Thyroid gland (tissue), 4 donors: ENCODE results near the gene B4GALT6. TPM values are rescaled to one million over a fixed set of nuclear protein-coding genes. Genes with fewer than 3 reads are reported as not detected.

Experiments used
- DNase-seq, 2 donors: peaks; one replicate each; pipeline ENCODE4 v3.0.0-alpha.2; 2019
- H3K27ac ChIP-seq, 3 donors: fragments of 200-600 bp; sonication (generic); 1 replicate in 2 of 3; 2 replicates in 1 of 3; pipeline ENCODE4 v1.5.1; 2016 to 2019; ENCODE audit warnings: mild to moderate bottlenecking in 1 of 3, moderate library complexity in 1 of 3
- H3K27me3 ChIP-seq: fragments of 200-600 bp; sonication (generic); one replicate; pipeline ENCODE4 v1.5.1; 2019
- H3K36me3 ChIP-seq, 2 donors: fragments of 200-600 bp; sonication (generic); one replicate each; pipeline ENCODE4 v1.5.1; 2016 to 2019
- H3K4me1 ChIP-seq, 2 donors: fragments of 200-600 bp; sonication (generic); one replicate each; pipeline ENCODE4 v1.5.1; 2017 to 2019
- H3K4me3 ChIP-seq, 3 donors: fragments of 200-600 bp; sonication (generic); replicated peaks in 1 of 3; 1 replicate in 2 of 3; 2 replicates in 1 of 3; pipeline ENCODE4 v1.5.1; 2016; ENCODE audit warnings: mild to moderate bottlenecking in 1 of 3
- H3K9me3 ChIP-seq: fragments of 200-600 bp; sonication (generic); one replicate; pipeline ENCODE4 v1.5.1; 2017
- POLR2A ChIP-seq, 2 donors: fragments of 450-650 bp; IDR thresholded peaks; one replicate each; pipeline ENCODE4 v1.6.1; 2017; ENCODE audit warnings: antibody characterized with exemption in 2 of 2, mild to moderate bottlenecking in 2 of 2, moderate library complexity in 1 of 2
- WGBS, 2 donors: methylation state at CpG; one replicate each; pipeline ENCODE4 v1.1.5; 2017; 5-methylcytosine and 5-hydroxymethylcytosine counted together
- intact Hi-C: fragments of 100-400 bp; cut with DNase I; formaldehyde crosslinking; loops from one replicate; pipeline ENCODE4 v1.15.1; 2023
- total RNA-seq, 4 donors: library from RNA; depleted of rRNA; stranded (reverse); fragments of >200 nt; gene quantifications; one replicate each; pipeline ENCODE4 v1.2.3, GENCODE V29; 2016
- TF ChIP-seq, protein P1 (sequence below), 6 experiments: fragments of 200-600 bp in 3 of 6; fragments of 450-650 bp in 3 of 6; sonication (generic) in 3 of 6; IDR thresholded peaks; one replicate each; pipeline ENCODE4 v1.5.1; 2016 to 2019; ENCODE audit warnings: antibody characterized with exemption in 6 of 6, mild to moderate bottlenecking in 2 of 6, inconsistent platforms in 1 of 6, moderate library complexity in 1 of 6

The B4GALT6 gene
- total RNA-seq, 4 donors from 2014 or later, result 1.3 to 2.6 (median 2.5) TPM

DNA sequence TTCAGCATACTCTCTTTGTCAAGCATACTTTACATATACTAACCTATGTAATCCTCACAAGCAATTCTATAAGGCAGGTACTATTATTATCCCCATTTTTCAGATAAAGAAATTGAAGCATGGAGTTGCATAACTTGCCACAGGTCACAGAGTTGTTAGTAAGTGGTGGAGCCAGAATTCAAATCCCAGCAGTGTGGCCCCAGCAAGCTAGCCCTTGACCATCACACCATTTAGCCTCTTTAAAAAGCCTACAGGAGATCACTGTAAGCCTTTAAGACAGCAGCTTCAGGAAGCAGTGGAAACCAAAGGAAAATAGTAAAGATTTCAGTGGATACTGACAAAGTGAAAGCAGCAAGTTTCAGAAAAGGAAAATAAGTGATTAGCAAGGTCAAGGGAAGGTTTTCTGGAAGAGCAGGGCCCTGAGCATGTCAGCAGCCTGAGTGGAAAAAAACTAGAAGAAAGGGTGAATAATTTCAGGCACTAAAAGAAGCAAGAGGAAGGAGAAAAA, 11.7 kb downstream of the B4GALT6 start:
- H3K4me3 ChIP-seq, result no peak overlapping the region
- H3K36me3 ChIP-seq, result no peaks in the 10 kb centered on the region
- DNase-seq, result no peak
- TF ChIP-seq, protein P1, sequence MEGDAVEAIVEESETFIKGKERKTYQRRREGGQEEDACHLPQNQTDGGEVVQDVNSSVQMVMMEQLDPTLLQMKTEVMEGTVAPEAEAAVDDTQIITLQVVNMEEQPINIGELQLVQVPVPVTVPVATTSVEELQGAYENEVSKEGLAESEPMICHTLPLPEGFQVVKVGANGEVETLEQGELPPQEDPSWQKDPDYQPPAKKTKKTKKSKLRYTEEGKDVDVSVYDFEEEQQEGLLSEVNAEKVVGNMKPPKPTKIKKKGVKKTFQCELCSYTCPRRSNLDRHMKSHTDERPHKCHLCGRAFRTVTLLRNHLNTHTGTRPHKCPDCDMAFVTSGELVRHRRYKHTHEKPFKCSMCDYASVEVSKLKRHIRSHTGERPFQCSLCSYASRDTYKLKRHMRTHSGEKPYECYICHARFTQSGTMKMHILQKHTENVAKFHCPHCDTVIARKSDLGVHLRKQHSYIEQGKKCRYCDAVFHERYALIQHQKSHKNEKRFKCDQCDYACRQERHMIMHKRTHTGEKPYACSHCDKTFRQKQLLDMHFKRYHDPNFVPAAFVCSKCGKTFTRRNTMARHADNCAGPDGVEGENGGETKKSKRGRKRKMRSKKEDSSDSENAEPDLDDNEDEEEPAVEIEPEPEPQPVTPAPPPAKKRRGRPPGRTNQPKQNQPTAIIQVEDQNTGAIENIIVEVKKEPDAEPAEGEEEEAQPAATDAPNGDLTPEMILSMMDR (IDR thresholded peaks at IDR 0.05), result no peak
- TF ChIP-seq POLR2A (IDR thresholded peaks at IDR 0.05), result no peak
- no peaks in the 10 kb centered on the region for H3K4me1 ChIP-seq
- no peaks in the 10 kb centered on the region for H3K27me3 ChIP-seq
- H3K9me3 ChIP-seq, result no peaks in the 10 kb centered on the region
- intact Hi-C loops, result no loop called here
- no peak overlapping the region for H3K27ac ChIP-seq

DNA sequence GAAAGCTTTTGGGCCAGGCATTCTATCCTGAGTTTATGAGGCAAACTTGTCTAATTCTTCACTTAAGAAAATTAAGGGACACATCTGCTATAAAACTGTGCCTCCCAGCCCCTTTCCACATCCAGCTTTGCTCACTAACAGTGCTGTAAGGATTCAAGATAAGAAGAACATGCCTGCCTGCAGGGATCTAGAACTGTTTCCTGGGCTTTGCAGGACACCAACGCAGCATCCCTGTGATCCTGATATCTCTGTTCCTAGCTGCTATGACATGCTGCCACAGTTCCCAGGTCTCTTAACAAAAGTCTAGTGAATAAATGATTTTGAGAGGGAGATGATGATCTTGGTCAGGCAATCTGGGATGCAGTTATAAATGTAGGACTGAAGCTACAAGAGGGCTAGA, 12.4 kb downstream of the B4GALT6 start:
- no peak for DNase-seq
- H3K27ac ChIP-seq, result no peak overlapping the region
- WGBS, 2 donors, result 90 to 95% methylated on average over 1 of the region's 1 CpG
- no peaks in the 10 kb centered on the region for H3K9me3 ChIP-seq
- no peaks in the 10 kb centered on the region for H3K4me1 ChIP-seq
- no peaks in the 10 kb centered on the region for H3K36me3 ChIP-seq
- H3K4me3 ChIP-seq, result no peak overlapping the region
- intact Hi-C loops, result no loop called here
- H3K27me3 ChIP-seq, result no peaks in the 10 kb centered on the region
- TF ChIP-seq POLR2A (IDR thresholded peaks at IDR 0.05), result no peak
- TF ChIP-seq, protein P1 (IDR thresholded peaks at IDR 0.05), result no peak

DNA sequence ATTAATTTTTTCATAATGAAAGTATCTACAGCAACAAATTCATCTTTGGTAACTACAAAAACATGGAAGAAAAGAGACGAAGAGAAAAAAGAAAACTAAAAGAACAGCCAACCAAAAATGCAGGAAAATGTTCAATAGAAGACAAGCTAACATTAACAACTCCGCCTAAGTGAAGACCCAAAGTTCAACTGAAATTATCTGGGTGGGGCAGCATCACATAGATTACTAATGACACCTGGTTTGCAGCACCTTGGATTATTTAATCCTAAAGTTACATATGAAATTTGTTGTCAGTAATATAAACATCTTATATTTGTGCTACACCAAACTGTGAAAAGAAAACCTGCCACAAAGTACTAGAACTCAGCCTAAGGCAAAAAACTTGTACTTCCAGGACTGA, 14.8 kb downstream of the B4GALT6 start:
- no peak overlapping the region for H3K4me3 ChIP-seq
- no peaks in the 10 kb centered on the region for H3K36me3 ChIP-seq
- H3K9me3 ChIP-seq, result no peaks in the 10 kb centered on the region
- no peaks in the 10 kb centered on the region for H3K27me3 ChIP-seq
- intact Hi-C loops, result no loop called here
- WGBS, 2 donors, result 93 to 95% methylated on average over 2 of the region's 2 CpGs
- H3K4me1 ChIP-seq, result no peaks in the 10 kb centered on the region
- no peak for DNase-seq
- TF ChIP-seq, protein P1 (IDR thresholded peaks at IDR 0.05), result no peak
- TF ChIP-seq POLR2A (IDR thresholded peaks at IDR 0.05), result no peak
- no peak overlapping the region for H3K27ac ChIP-seq

DNA sequence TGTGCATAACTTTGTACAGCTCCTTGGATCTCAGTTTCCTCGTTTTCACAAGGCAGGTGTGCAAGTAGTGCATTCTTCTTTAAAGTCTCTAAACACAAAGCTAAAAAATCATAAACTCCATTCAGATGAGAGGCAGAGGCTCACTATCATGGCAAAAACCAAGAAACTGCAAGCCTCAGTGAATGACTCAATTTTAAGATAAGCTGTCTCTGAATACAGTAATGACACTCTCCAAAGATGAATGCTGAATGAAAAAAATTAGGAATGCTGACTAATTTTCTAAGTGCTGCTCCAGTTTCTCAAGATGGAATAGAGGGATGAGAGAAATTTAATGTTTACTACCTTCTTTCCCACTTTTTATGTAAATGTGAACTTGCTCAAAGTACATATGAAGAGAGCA, 17.2 kb downstream of the B4GALT6 start:
- no peaks in the 10 kb centered on the region for H3K36me3 ChIP-seq
- DNase-seq, result no peak
- no peak overlapping the region for H3K27ac ChIP-seq
- no peaks in the 10 kb centered on the region for H3K4me1 ChIP-seq
- 65 to 72% methylated on average over 1 of the region's 1 CpG for WGBS, 2 donors
- no peak overlapping the region for H3K4me3 ChIP-seq
- no peaks in the 10 kb centered on the region for H3K9me3 ChIP-seq
- intact Hi-C loops, result no loop called here
- no peaks in the 10 kb centered on the region for H3K27me3 ChIP-seq
- TF ChIP-seq, protein P1 (IDR thresholded peaks at IDR 0.05), result no peak
- TF ChIP-seq POLR2A (IDR thresholded peaks at IDR 0.05), result no peak

DNA sequence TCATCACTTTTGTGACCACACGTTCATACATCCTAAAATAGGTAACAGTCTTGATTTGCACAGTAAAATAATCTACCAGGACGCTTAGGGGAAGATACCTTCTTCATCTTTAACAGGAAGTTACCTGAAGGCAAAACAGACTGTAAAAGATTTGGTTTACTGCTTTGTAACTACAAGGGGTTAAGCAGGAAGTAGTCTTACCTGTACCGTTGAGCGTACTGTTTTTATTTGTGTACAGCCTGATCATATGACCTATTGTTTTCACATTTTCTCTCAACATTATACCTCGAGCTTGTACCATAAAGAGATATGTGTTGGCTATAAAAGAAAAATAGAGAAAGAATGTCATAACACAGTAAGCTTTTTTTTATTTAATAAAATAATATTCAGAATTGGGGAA, 18.3 kb downstream of the B4GALT6 start:
- no peaks in the 10 kb centered on the region for H3K4me1 ChIP-seq
- no peaks in the 10 kb centered on the region for H3K36me3 ChIP-seq
- H3K4me3 ChIP-seq, result no peak overlapping the region
- no peak for DNase-seq
- intact Hi-C loops, result no loop called here
- no peak for TF ChIP-seq POLR2A (IDR thresholded peaks at IDR 0.05)
- TF ChIP-seq, protein P1 (IDR thresholded peaks at IDR 0.05), result no peak
- no peaks in the 10 kb centered on the region for H3K27me3 ChIP-seq
- no peaks in the 10 kb centered on the region for H3K9me3 ChIP-seq
- no peak overlapping the region for H3K27ac ChIP-seq
- WGBS, 2 donors, result 79 to 80% methylated on average over 5 of the region's 5 CpGs
